GM12801 (cell line): ENCODE data around the gene ADD2.

ENCODE experiments used
- TF ChIP-seq, protein P1 (sequence below): IDR thresholded peaks from one replicate; pipeline ENCODE4 v1.5.1; 2011; ENCODE audit warnings: control low read depth; ENCODE audit not compliant: insufficient read length; ENCODE audit errors: extremely low read depth

ADD2 gene

DNA sequence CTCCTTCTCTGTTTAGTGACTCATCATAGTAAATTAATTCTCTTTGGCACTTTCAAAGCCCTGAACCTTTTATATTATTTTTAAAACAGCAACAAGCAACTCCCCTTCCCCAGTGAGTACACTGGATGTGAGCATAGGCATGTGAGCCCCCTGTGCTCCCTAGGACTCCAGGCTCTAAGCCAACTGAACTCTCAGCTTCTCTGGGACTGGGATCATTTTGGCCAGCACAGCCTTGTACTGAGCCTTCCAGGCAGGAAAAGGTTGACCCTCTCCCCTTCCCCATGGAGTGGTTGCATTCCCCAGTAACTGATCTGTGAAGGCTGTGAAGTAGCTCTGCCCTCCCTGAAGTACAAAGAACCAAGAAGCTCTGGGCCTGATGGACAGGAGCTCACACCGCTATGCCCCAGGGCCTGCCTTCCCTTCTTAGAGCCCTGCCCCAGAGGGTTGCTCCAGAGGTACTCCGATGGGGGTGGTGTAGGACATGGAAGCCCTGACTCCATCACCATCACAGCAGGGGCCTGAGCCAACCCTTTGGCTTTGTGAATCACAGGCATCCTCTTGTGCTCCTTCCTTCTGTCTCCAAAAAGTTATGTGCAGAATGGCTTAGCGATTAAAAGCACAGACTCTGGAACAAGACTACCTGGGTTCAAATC is 57.8 kb downstream of the ADD2 start:
- TF ChIP-seq, protein P1, sequence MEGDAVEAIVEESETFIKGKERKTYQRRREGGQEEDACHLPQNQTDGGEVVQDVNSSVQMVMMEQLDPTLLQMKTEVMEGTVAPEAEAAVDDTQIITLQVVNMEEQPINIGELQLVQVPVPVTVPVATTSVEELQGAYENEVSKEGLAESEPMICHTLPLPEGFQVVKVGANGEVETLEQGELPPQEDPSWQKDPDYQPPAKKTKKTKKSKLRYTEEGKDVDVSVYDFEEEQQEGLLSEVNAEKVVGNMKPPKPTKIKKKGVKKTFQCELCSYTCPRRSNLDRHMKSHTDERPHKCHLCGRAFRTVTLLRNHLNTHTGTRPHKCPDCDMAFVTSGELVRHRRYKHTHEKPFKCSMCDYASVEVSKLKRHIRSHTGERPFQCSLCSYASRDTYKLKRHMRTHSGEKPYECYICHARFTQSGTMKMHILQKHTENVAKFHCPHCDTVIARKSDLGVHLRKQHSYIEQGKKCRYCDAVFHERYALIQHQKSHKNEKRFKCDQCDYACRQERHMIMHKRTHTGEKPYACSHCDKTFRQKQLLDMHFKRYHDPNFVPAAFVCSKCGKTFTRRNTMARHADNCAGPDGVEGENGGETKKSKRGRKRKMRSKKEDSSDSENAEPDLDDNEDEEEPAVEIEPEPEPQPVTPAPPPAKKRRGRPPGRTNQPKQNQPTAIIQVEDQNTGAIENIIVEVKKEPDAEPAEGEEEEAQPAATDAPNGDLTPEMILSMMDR, result no peak

GRCh38 chr2:70709275-70710037 is 58.5 kb downstream of the ADD2 start:
- TF ChIP-seq, protein P1, result no peak

DNA sequence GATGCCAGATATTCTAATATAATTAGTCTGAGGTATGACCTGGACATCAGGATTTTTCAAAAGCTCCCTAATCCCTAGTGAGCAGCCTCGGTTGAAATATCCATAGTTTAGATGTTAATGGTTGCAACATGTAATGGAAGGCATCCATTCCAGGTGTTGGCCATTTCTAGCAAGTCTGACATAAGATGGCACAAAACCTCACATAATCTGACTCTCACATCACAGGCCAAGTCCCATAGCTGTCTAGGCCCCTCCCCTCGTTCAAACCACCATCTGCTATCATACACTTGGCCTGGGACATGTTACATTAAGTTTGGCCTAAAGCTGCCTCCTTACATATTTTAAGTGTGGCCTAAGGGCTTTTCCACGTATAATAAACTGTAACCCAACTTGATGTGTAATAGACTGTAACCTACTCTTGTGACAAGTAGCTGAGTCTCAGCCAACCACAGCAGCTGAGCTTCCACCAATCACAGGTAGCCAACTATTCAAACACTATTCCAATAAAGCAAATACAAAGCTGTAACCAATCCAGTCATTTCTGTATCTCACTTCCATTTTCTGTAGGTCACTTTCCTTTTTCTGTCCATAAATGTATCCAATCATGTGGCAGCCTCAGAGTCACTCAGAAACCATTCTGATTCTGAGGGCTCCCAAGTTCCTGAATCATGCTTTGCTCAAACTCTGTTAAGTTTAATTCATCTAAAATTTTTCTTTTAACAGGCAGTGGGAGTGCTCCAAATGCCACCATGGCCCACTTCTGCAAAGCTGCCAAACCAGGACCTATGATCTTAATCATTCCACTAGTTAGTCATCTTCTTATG is 59.4 kb downstream of the ADD2 start:
- TF ChIP-seq, protein P1, result no peak

- TF ChIP-seq, protein P1, result no peak
Measured at GRCh38 chr2:70707706-70708105, 60.3 kb downstream of the ADD2 start.

DNA sequence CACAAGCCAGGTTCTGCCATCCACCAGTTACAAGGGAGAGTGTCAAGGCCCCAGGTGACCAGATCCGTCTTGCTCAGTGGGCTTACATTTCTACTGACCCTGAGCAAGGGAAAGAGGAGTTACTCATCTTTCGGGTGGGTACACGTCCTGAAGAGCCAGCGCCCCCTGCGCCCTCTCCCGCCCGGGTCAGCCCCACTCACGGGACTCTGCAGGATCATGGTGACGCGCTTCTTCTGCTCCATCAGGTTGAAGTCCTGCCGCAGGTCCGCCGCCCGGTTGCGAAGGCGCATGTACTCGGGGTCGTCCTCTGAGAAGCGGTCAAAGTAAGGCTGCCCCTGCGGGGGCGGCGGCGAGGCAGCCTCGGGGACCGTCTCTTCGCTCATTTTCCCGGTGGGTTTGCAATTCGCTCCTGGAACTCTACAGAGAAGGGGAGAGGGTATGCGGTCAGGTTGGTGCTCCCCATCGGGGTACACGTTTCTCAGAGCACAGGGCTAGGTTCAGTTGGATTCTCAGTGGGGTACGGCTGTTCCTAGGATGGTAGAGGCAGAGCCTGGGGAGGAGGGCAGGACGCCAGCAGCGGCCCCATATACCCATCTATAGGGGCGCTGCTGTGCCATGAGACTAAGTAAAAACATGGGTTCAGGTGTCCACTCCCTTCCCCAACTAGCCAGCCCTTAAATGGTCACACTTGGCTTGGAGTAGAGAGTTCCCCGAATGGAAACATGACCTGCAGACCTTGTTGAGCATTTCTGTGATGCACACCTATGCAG is 61.8 kb downstream of the ADD2 start:
- TF ChIP-seq, protein P1, result no peak

- TF ChIP-seq, protein P1, result no peak
Measured at GRCh38 chr2:70705160-70705850, 62.7 kb downstream of the ADD2 start.
